ENCODE measurements around the gene MYO1A.
"Not testable (repeated sequence)": the region's sequence is repeated elsewhere in the genome, so short reads cannot be mapped to it uniquely, and the experiment has no call there.

The MYO1A gene

DNA sequence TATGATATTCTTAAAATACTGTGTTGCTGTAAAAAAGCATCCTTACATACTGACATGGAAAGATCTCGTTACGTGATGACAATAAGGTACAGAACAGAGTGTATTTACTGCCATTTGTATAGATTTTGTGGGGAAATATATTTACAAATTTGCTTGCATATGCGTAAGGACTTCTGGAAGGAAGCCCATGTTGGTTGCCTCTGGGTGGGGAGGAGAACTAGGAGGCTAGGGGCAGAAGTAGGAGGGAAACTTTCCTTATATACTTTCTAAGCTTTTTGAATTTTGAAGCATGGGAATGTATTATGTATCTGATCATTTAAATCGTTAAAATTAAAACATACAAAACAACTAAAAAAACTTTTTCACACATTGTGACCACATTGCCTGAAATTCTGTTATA lies 9.7 kb downstream of the MYO1A start:
- H3K4me1 ChIP-seq, result no peaks in the 10 kb centered on the region
- H3K9ac ChIP-seq, result no peak overlapping the region
- no peaks in the 10 kb centered on the region for H4K20me1 ChIP-seq
- no peak for TF ChIP-seq Cebpa-rat (IDR thresholded peaks at IDR 0.05)
- no peak overlapping the region for H3K4me3 ChIP-seq
- no peaks in the 10 kb centered on the region for H3K36me3 ChIP-seq
- H3K27me3 ChIP-seq, result no peaks in the 10 kb centered on the region
- no peak overlapping the region for H3K4me2 ChIP-seq
- H3K27ac ChIP-seq, result no peak overlapping the region
- H3K9me3 ChIP-seq, result no peaks in the 10 kb centered on the region

DNA sequence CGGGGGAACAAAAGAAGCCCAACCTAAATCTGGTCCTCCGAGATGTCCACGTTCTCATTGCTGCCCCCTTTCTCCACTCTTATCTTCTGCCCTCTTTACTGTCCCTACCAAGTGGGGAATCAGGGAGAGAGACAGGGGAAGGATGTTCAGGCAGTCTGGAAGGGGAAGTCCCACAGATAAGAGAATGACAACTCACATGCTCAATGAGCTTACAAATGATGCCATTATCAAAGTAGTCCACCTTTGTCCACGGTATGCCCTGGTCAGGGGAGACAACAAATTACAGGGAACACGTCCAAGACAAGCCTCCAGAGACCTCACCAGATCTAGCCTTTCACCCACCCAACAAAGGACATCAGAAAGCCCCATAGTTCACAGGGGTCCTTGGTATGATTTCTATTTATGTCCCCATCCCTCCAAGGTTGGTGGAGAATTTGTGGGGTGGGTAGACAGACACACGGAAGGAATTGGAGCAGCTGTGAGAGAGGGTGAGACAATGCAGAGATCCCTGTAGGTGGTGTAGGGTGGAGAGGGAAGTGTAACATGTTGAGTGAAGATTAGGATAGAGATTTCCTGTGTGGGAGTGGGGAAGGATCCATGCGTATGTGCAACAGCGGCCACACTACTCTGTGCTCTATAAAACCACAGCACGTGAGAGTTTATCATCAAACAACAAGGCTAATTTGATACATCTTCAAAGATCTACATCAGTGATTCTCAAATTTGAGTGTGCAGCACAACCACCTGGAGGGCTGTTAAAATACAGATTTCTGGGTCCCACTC lies 10.7 kb downstream of the MYO1A start:
- no peaks in the 10 kb centered on the region for H3K4me1 ChIP-seq
- H3K4me2 ChIP-seq, result no peak overlapping the region
- no peak overlapping the region for H3K4me3 ChIP-seq
- H3K9me3 ChIP-seq, result no peaks in the 10 kb centered on the region
- no peaks in the 10 kb centered on the region for H4K20me1 ChIP-seq
- no peak overlapping the region for H3K27ac ChIP-seq
- no peak for TF ChIP-seq Cebpa-rat (IDR thresholded peaks at IDR 0.05)
- no peaks in the 10 kb centered on the region for H3K36me3 ChIP-seq
- H3K27me3 ChIP-seq, result no peaks in the 10 kb centered on the region
- no peak overlapping the region for H3K9ac ChIP-seq

DNA sequence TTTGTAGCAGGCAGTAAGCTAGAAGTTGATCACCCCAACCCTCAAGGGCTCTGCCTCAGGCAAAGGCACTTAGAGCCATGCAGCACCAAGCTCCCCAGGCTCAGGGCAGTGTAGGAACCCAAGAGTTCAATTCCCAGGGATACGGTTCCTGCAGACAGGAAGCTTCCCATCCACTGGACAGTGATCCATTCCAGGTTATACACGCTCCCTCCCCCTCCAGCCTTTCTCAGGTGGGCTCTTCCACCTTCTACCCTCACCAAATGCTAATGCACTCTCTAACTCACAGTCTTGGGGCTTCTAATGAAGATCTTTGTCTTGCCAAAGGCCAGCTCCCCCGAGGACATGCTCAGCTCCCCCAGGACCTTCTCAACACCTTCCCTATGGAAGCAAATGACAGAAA lies 12.7 kb downstream of the MYO1A start:
- Histone ChIP-seq H3K4me2 (no peak overlapping the region), H3K9ac (no peak overlapping the region)

DNA sequence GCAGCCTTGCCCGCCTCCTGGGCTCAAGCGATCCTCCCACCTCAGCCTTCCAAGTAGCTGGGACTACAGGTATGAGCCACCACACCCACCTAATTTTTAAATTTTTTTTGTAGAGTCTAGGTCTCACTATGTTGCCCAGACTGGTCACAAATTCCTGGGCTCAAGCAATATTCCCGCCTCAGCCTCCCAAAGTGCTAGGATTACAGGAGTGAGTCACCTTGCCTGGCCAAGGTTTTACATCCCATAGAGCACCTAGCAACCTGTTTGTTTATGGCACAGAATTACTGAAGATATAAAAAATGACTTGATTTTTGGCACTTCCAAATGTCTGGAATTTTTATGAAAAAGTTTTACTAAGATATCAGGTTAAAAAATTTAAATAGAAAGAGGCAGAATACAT lies 16.5 kb downstream of the MYO1A start:
- H3K4me3 ChIP-seq, result no peak overlapping the region
- no peaks in the 10 kb centered on the region for H4K20me1 ChIP-seq
- no peaks in the 10 kb centered on the region for H3K36me3 ChIP-seq
- H3K27ac ChIP-seq, result no peak overlapping the region
- no peak for TF ChIP-seq Cebpa-rat (IDR thresholded peaks at IDR 0.05)
- no peak overlapping the region for H3K9ac ChIP-seq
- no peaks in the 10 kb centered on the region for H3K9me3 ChIP-seq
- H3K4me1 ChIP-seq, result peaks cover 12% of the 10 kb centered on the region
- no peak overlapping the region for H3K4me2 ChIP-seq
- H3K27me3 ChIP-seq, result no peaks in the 10 kb centered on the region

More for the DNA sequence above, 12.7 kb downstream of the MYO1A start:
- Histone ChIP-seq H3K4me3 (no peak overlapping the region), H4K20me1 (no peaks in the 10 kb centered on the region), H3K36me3 (no peaks in the 10 kb centered on the region), H3K4me1 (no peaks in the 10 kb centered on the region), H3K9me3 (no peaks in the 10 kb centered on the region), H3K27me3 (no peaks in the 10 kb centered on the region), H3K27ac (no peak overlapping the region)
- TF ChIP-seq Cebpa-rat (IDR thresholded peaks at IDR 0.05), result no peak

DNA sequence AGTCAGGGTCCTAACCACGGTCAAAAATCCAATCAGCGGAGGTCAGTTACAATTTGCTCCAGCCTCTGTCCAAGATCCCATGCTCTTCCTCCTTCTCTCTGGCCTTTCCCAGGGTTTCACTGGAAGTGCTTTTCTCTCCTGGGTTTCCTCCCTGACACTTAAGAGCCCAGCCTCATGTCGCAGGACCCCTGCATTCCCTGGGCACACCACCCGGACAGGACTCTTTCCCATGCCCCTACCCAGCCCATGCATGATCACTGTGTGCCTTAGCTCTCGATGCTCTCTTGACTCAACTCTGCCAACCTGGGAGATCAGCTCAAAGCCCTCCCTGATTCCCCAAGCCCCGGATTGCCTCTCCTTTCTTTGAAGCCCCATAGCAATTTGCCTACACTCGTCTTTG lies 18.1 kb downstream of the MYO1A start:
- no peak overlapping the region for H3K4me2 ChIP-seq
- no peak overlapping the region for H3K9ac ChIP-seq
- no peak overlapping the region for H3K4me3 ChIP-seq
- H4K20me1 ChIP-seq, result no peaks in the 10 kb centered on the region
- no peaks in the 10 kb centered on the region for H3K36me3 ChIP-seq
- TF ChIP-seq Cebpa-rat (IDR thresholded peaks at IDR 0.05), result no peak
- no peaks in the 10 kb centered on the region for H3K9me3 ChIP-seq
- H3K4me1 ChIP-seq, result peaks cover 12% of the 10 kb centered on the region
- H3K27ac ChIP-seq, result no peak overlapping the region
- H3K27me3 ChIP-seq, result no peaks in the 10 kb centered on the region

DNA sequence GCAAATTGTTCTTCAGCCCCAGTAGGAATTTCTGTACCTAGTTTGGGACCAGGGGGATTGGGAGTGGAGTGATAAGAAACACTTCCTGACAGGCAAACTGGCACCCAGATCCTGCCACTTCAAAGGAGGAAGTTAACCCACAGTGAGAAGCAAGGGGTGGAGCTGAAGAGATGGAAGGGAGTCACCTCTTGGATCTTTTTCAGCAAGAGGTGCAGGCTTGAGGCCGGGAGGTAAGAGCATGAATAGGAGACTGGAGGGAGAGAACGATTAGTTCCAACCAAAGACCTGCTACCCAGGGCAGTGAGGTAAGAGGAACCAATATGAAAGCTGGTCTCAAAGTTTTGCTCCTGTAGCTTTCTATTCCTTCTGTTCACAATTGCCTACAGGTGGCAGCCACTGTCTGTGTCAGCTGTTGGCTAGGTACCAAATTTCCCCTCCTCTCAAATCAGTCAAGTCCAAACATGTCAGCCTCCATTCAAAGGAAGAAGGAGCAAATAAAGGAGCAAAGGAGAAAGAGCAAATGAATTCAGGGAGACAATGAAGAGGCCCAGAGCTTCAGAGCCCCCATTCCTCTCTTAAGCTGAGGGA lies 18.7 kb downstream of the MYO1A start:
- Histone ChIP-seq H3K4me3 (no peak overlapping the region), H3K9ac (no peak overlapping the region), H3K27me3 (no peaks in the 10 kb centered on the region), H3K4me2 (peak overlapping the region; percentile 53), H3K4me1 (peaks cover 12% of the 10 kb centered on the region), H3K27ac (peak overlapping the region; percentile 28; the same call in 1 of the 2 replicates), H4K20me1 (no peaks in the 10 kb centered on the region), H3K9me3 (no peaks in the 10 kb centered on the region), H3K36me3 (no peaks in the 10 kb centered on the region)
- TF ChIP-seq Cebpa-rat (IDR thresholded peaks at IDR 0.05), result no peak

DNA sequence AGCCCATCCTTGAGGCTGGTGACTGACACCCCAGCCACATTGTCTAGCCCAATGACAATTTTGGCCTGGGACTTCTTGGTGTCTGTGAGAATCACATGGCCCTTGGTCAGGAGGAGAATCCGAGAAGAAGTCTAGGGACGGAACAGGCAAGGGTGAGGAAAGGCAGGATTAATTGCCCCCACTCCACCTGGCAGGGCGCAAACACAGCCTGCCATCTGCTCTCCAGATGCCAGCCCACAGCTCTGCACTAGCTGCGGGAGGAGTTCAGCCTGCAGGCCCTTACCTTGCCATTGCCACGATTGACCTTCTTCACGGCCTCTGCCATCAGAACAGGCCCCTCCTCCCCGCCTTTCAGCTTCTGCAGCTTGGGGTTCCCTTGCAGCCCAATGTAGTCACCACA lies 20.5 kb downstream of the MYO1A start:
- Histone ChIP-seq H3K4me3 (no peak overlapping the region), H3K27me3 (no peaks in the 10 kb centered on the region), H3K36me3 (no peaks in the 10 kb centered on the region), H3K9me3 (no peaks in the 10 kb centered on the region), H3K9ac (no peak overlapping the region), H3K27ac (no peak overlapping the region), H3K4me2 (no peak overlapping the region), H3K4me1 (peaks cover 12% of the 10 kb centered on the region), H4K20me1 (no peaks in the 10 kb centered on the region)
- no peak for TF ChIP-seq Cebpa-rat (IDR thresholded peaks at IDR 0.05)

DNA sequence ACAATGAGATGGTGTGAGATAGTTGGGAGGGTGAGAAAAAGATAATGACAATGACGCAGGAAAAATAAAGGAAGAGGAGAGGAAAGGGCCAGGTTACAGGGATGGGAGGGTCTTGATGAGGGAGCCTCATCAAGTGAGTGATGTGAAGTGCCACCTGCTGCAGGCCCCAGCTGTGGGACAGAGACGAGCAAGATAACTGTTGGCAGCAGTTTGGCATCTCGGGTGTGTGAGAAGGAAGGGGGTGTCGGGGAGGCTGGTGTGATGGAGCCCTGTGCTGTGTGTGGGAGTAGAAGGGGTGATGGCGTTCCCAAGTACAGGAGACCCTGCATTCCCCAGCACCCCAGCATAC lies 22.1 kb downstream of the MYO1A start:
- H3K9ac ChIP-seq, result no peak overlapping the region
- H3K4me1 ChIP-seq, result peaks cover 12% of the 10 kb centered on the region
- no peaks in the 10 kb centered on the region for H3K9me3 ChIP-seq

DNA sequence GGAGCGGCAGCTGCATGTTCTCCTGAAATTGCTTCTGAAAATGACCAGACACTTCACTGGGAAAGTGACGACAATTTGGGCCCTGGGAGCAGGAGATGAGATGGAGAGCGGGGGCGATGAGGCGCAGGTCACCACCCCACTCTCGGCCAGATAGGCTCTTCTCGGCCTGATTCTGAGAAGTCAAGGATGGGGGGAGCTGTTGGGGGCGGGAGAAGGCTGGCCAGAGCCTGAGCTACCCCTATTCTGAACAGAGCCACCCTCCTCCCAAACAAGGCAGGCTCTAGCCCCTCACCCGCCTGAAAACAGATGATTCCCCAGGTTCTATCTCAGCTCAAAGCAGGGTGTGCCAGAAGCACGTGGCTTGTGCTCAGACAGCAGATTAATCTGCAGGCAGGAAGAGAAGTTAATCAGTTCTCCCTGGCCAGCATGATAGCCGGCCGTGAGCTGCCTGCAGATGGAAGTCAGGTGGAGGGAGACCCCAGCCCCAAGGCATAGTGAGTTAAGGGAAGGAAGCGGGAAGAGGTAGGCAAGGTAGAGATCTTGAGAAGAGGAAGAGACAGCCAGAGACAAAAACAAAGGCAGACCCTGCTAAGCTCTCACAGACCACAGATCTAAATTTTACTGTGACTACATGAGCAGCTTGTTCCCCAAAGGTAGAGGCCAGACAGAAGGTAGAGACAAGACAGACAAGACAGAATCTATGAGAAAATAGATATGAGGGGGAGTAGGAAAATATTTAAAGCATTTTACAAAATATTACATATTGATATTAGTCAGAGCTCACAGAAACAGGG lies 22.7 kb downstream of the MYO1A start:
- Histone ChIP-seq H3K9ac (peak overlapping the region; percentile 13; the same call in 1 of the 2 replicates), H3K4me3 (no peak overlapping the region), H3K36me3 (no peaks in the 10 kb centered on the region), H4K20me1 (no peaks in the 10 kb centered on the region), H3K27ac (no peak overlapping the region), H3K4me1 (peaks cover 12% of the 10 kb centered on the region), H3K9me3 (no peaks in the 10 kb centered on the region), H3K4me2 (no peak overlapping the region), H3K27me3 (no peaks in the 10 kb centered on the region)
- TF ChIP-seq Cebpa-rat (IDR thresholded peaks at IDR 0.05), result no peak

More for the DNA sequence above, 22.1 kb downstream of the MYO1A start:
- H4K20me1 ChIP-seq, result no peaks in the 10 kb centered on the region
- H3K27me3 ChIP-seq, result no peaks in the 10 kb centered on the region
- H3K4me2 ChIP-seq, result no peak overlapping the region
- H3K27ac ChIP-seq, result no peak overlapping the region
- H3K4me3 ChIP-seq, result no peak overlapping the region
- TF ChIP-seq Cebpa-rat (IDR thresholded peaks at IDR 0.05), result no peak
- H3K36me3 ChIP-seq, result no peaks in the 10 kb centered on the region

DNA sequence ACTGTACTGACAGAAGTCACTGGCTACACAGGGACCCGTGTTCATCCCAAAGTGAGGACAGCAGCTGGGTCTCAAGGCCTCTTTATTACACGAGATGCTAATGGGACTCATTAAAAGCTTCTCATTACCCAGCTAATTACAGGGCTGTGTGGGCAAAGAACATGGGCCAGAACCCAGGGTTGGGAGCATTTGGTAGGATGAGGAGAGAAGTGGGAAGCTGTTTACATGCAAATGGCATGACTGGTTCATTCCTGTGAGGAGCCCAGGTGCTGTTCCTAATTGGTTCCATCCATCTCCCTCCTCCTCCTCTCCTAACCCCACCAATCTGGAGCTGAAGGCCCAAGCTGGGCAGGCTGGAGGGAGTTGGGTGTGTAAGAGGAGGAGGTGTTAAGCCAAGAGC lies 24.7 kb downstream of the MYO1A start:
- TF ChIP-seq Cebpa-rat (IDR thresholded peaks at IDR 0.05), result no peak
- Histone ChIP-seq H3K4me1 (peaks cover 5% of the 10 kb centered on the region; the same call in 1 of the 2 replicates), H3K9me3 (no peaks in the 10 kb centered on the region), H3K9ac (no peak overlapping the region), H3K36me3 (no peaks in the 10 kb centered on the region), H3K27me3 (no peaks in the 10 kb centered on the region), H3K4me2 (no peak overlapping the region), H4K20me1 (no peaks in the 10 kb centered on the region), H3K4me3 (no peak overlapping the region), H3K27ac (no peak overlapping the region)

DNA sequence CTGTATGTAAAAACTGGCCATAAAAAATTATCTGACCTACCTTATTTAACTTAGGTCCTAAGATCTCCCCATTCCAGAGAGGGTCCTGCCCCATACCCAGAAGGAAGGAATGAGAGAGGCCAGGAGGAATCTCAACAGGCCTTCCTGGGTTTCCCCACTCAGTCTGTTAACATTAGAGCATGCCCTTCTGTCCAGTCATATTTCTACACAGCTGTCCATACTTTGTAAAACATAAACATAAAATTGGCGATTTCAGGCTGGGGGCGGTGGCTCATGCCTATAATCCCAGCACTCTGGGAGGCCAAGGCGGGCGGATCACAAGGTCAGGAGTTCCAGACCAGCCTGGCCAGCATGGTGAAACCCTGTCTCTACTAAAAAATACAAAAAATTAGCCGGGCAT lies 27.6 kb downstream of the MYO1A start:
- not testable (repeated sequence) for H3K4me2 ChIP-seq

More for the DNA sequence above, 27.6 kb downstream of the MYO1A start:
- H4K20me1 ChIP-seq, H3K4me3 ChIP-seq, H3K27ac ChIP-seq, H3K9ac ChIP-seq, H3K4me1 ChIP-seq, H3K9me3 ChIP-seq, H3K27me3 ChIP-seq, H3K36me3 ChIP-seq: not testable (repeated sequence)

Measured in BLaER1 (cell line).